ENCODE results near the gene MARF1. TPM values are rescaled to one million over a fixed set of nuclear protein-coding genes. Genes with fewer than 3 reads are reported as not detected.

The MARF1 gene
- total and polyA plus RNA-seq, 4 donors, result 7.0 to 19.8 (median 12.6) TPM

GRCh38 chr16:15566095-15566494 lies 76.9 kb downstream of the MARF1 start:
- Histone ChIP-seq H3K9me3 (ENCODE audit: control insufficient read depth in 4 of 4, low read length in 3 of 4) (no peaks in the 10 kb centered on the region), H3K4me3 (ENCODE audit: low read depth in 1 of 3, low read length in 3 of 3) (no peak overlapping the region), H3K27me3 (ENCODE audit: control insufficient read depth in 4 of 4, insufficient read depth in 4 of 4, low read length in 3 of 4) (no peaks in the 10 kb centered on the region), H3K27ac (ENCODE audit: low read depth in 1 of 2, low read length in 2 of 2) (no peak overlapping the region), H3K36me3 (ENCODE audit: control insufficient read depth in 4 of 4, insufficient read depth in 3 of 4, low read depth in 1 of 4, low read length in 3 of 4) (peaks cover 0 to 4% (median 3%) of the 10 kb centered on the region in 4 donors), H3K4me1 (ENCODE audit: control insufficient read depth in 4 of 4, insufficient read depth in 4 of 4, low read length in 3 of 4) (no peaks in the 10 kb centered on the region), H3K9ac (ENCODE audit: low read depth in 1 of 2, low read length in 2 of 2) (no peak overlapping the region)
- TF ChIP-seq FOXA2 (IDR thresholded peaks at IDR 0.05) (no peak), HNF4G (IDR thresholded peaks at IDR 0.05) (no peak), RAD21 (IDR thresholded peaks at IDR 0.05) (no peak), CTCF (IDR thresholded peaks at IDR 0.05; ENCODE audit: low read depth, low read length, missing input control) (no peak), HNF4A (conservative IDR thresholded peaks at IDR 0.05) (no peak), SP1 (IDR thresholded peaks at IDR 0.05) (no peak), TAF1 (conservative IDR thresholded peaks at IDR 0.05) (no peak), EGR1 (IDR thresholded peaks at IDR 0.05; ENCODE audit: low read depth in 2 of 2) (no peak), NR2F2 (IDR thresholded peaks at IDR 0.05) (no peak), ZBTB33 (IDR thresholded peaks at IDR 0.05) (no peak), RXRA (IDR thresholded peaks at IDR 0.05) (no peak), ATF3 (IDR thresholded peaks at IDR 0.05) (no peak), YY1 (IDR thresholded peaks at IDR 0.05) (no peak), GABPA (IDR thresholded peaks at IDR 0.05 in 1 of 2, conservative IDR thresholded peaks at IDR 0.05 in 1 of 2) (no peak), MAX (IDR thresholded peaks at IDR 0.05) (no peak), REST (IDR thresholded peaks at IDR 0.05) (no peak), FOXA1 (IDR thresholded peaks at IDR 0.05) (no peak), JUND (IDR thresholded peaks at IDR 0.05) (no peak)
- WGBS, result 99% methylated on average over 2 of the region's 2 CpGs
- no peak for DNase-seq (ENCODE audit: low spot score)
